Renal cortex interstitium (tissue), 11 donors: ENCODE data around the gene PIKFYVE. TPM values are rescaled to one million over a fixed set of nuclear protein-coding genes. Genes with fewer than 3 reads are reported as not detected.
"Not testable (repeated sequence)": the region's sequence is repeated elsewhere in the genome, so short reads cannot be mapped to it uniquely, and the experiment has no call there.

Experiments used
- DNase-seq, 11 donors: peaks; one replicate each; pipeline ENCODE4 v3.0.0-alpha.2; 2013; ENCODE audit warnings: low read depth in 9 of 11, low spot score in 4 of 11; ENCODE audit errors: extremely low read depth in 1 of 11
- polyA plus RNA-seq, 3 donors: library from polyadenylated mRNA; unstranded; fragments of 120-200 nt; gene quantifications; one replicate each; pipeline ENCODE4 v1.2.1, GENCODE V29; 2013; ENCODE audit not compliant: insufficient read length in 3 of 3

Gene PIKFYVE
- polyA plus RNA-seq, 3 donors, result 24.1 to 28.1 (median 27.4) TPM

GRCh38 chr2:208377344-208377860, 111.3 kb downstream of the PIKFYVE start:
- DNase-seq, result not testable (repeated sequence)

- peak in 1 of 11 donors; percentile 1 for DNase-seq
These were observed 113.1 kb downstream of the PIKFYVE start for GRCh38 chr2:208379192-208379591.

DNA sequence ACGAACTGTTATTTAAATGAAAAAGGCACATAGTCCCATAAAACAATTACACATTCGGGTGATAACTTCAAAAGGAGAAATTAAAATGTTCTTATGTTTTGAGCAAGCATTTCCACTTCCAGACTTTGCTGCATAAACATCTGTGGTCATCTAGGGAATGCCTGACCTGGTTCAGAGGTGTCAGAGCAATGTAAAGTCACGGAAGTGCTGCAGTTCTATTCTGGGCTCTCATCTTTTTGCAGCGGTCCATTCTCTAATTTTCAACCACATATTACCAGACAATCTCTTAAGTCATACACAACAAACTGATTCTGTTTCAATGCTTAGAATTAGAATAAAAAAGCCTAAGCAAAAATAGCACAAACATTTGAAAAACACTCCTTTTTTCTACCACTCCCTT, 118.6 kb downstream of the PIKFYVE start:
- DNase-seq, result no peak

- DNase-seq, result no peak
These were observed 120.5 kb downstream of the PIKFYVE start for GRCh38 chr2:208386541-208386940.

DNA sequence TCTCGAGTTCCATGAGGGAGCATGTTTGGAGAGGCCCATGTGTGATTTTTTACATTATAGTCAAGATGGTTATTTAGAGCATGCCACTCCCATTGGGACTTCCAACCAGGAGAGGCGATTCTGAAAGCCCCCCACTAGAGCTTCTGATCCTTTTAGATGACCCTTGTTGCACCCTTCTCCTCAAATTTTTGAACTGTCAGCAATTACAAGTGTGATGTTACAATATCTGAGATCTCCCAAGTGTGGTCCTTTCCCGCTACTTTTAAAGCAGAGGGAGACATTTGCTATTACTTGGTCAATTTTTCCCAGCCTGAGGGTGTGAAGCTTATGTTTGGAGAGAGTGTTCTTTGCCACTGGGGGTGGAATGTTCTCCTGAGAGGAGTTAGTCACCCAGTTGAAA, 123.9 kb downstream of the PIKFYVE start:
- DNase-seq, result no peak

- DNase-seq, result no peak
These were observed 126.2 kb downstream of the PIKFYVE start for GRCh38 chr2:208392300-208392699.

DNA sequence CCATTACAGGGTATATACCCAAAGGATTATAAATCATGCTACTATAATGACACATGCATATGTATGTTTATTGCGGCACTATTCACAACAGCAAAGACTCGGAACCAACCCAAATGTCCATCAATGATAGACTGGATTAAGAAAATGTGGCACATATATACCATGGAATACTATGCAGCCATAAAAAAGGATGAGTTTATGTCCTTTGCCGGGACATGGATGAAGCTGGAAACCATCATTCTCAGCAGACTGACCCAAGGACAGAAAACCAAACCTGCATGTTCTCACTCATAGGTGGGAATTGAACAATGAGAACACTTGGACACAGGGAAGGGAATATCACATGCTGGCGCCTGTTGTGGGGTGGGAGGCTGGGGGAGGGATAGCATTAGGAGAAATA, 130.7 kb downstream of the PIKFYVE start:
- not testable (repeated sequence) for DNase-seq

DNA sequence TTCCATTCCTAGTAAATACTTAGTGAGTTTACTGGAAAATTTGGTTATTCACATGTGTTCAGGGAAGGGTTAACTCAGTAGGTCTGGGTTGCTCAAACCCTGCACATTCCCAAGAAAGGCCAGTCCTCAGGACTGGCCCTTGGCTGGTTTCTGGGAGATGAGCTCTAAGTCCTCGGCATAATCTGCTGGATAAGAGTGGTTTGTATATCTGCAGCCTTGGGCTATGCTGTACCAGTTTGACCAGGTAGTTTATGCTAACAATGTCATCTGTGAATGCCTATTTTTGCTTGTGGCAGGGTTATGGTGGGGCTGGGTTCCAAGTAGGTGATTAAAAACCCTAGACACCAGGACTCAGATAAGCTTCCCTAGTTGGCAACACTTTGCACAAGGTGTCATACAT, 133.1 kb downstream of the PIKFYVE start:
- no peak for DNase-seq

- DNase-seq, result peak in 6 of 11 donors; percentile 16 to 26 (median 19)
These were observed 140.7 kb downstream of the PIKFYVE start, which contains the start of gene PTH2R for GRCh38 chr2:208406474-208407451. Gene PTH2R (plus strand): TSS chr2:208406792. CDS start chr2:208407044, 252 bp downstream.

GRCh38 chr2:208407667-208408066, 141.6 kb downstream of the PIKFYVE start:
- peak in 3 of 11 donors; percentile 15 to 22 (median 16) for DNase-seq

Other genes starting within 250 kb of the PIKFYVE start
- gene PLEKHM3, start 240.7 kb upstream of the PIKFYVE start, polyA plus RNA-seq, result 10 to 100 TPM; 12.4 to 15.3 (median 13.9) TPM
- under 1 TPM in 2 of 3 donors, not detected in 1; 0.31 to 0.59 TPM for gene CRYGD, start 141.7 kb upstream of the PIKFYVE start, polyA plus RNA-seq
- not detected for gene CRYGC, start 136.4 kb upstream of the PIKFYVE start, polyA plus RNA-seq
- not detected for gene CRYGB, start 120.1 kb upstream of the PIKFYVE start, polyA plus RNA-seq
- gene CRYGA, start 102.7 kb upstream of the PIKFYVE start, polyA plus RNA-seq, result not detected
- gene C2orf80, start 76.2 kb upstream of the PIKFYVE start, polyA plus RNA-seq, result under 1 TPM; 0.23 to 0.32 (median 0.25) TPM
- 100 to 1,000 TPM in 1 of 3 donors, 10 to 100 TPM in 2; 84.5 to 107 (median 94.1) TPM for gene IDH1, start 11.2 kb upstream of the PIKFYVE start, polyA plus RNA-seq
- gene PTH2R, start 140.5 kb downstream of the PIKFYVE start, polyA plus RNA-seq, result 10 to 100 TPM; 30.7 to 55.1 (median 54.9) TPM